Measurements from ENCODE around the gene UBP1.

DNA sequence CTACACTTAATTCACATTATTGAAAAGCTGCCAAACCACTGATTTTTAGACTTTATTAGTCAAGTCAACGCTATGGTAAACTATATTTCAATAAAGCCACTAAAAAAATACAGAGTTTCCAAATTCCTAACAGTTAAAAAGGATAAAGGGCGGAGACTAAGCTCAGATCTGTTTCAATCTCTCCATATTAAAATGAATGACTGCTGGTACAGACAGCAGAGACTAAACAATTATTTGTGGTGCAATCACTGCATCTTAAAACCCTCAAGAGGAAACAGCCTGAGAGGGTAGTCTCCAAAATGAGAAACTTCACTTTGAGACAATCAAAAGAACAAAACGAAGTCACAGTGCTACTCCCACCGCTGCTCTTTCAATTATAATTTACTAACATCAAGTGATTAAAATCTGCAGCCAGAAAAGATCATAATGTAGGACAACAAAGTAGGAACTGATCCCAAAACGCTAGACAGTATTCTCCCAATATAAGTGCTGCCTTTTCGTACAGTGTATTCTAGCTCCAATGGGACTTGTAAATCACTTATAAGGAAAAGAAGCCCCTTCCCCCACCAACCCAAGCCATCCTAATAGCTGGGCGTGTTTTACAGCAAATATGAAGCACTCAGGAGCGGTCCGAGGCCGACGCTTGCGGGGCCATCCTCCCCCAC lies 1.2 kb downstream of the UBP1 start:
- TF ChIP-seq CTCF (IDR thresholded peaks at IDR 0.05) (no peak), POLR2A (IDR thresholded peaks at IDR 0.05) (no peak)
